CD8-positive, alpha-beta memory T cell (primary cell): ENCODE data around the gene CDS1. TPM values are rescaled to one million over a fixed set of nuclear protein-coding genes. Genes with fewer than 3 reads are reported as not detected.

Experiments used
- CTCF ChIA-PET: fragments of 350-600 bp; sonication (Branson Sonifier 250); formaldehyde crosslinking; loops from one replicate; lab custom pipeline; 2021; ENCODE audit warnings: antibody characterized with exemption; lab: Charles Lee
- POLR2A ChIA-PET: fragments of 350-600 bp; sonication (Branson Sonifier 250); formaldehyde crosslinking; loops from one replicate; lab custom pipeline; 2021; ENCODE audit warnings: antibody characterized with exemption; lab: Charles Lee
- DNase-seq, 5 donors: peaks; one replicate each; pipeline versions ENCODE4 v3.0.0 to v3.0.0-alpha.2; 2020 to 2022; ENCODE audit warnings: mixed read lengths in 1 of 5
- H3K27ac ChIP-seq: one replicate; pipeline ENCODE4 v1.7.0; 2013; ENCODE audit warnings: low read depth, mild to moderate bottlenecking, low read length, moderate library complexity
- H3K27me3 ChIP-seq: 2 replicates; pipeline ENCODE4 v1.7.0; 2013; ENCODE audit warnings: low read length, mild to moderate bottlenecking; ENCODE audit not compliant: insufficient read depth, poor library complexity, severe bottlenecking
- H3K36me3 ChIP-seq: 2 replicates; pipeline ENCODE4 v1.7.0; 2013; ENCODE audit warnings: mild to moderate bottlenecking, low read length, moderate library complexity; ENCODE audit not compliant: insufficient read depth
- H3K4me1 ChIP-seq: 2 replicates; pipeline ENCODE4 v1.7.0; 2013; ENCODE audit warnings: mild to moderate bottlenecking, low read length, moderate library complexity; ENCODE audit not compliant: insufficient read depth
- H3K4me3 ChIP-seq: 2 replicates; pipeline ENCODE4 v1.7.0; 2013; ENCODE audit warnings: mild to moderate bottlenecking, low read length
- H3K9me3 ChIP-seq: 2 replicates; pipeline ENCODE4 v1.7.0; 2013; ENCODE audit warnings: mild to moderate bottlenecking, low read length
- H3K27ac Mint-ChIP-seq, 8 donors: one replicate each; pipeline ENCODE4 v1.8.0; 2020 to 2021; ENCODE audit warnings: mixed read lengths in 8 of 8, mild to moderate bottlenecking in 6 of 8, inconsistent platforms in 3 of 8, moderate library complexity in 3 of 8
- H3K27me3 Mint-ChIP-seq, 2 donors: one replicate each; pipeline ENCODE4 v1.8.0; 2020 to 2021; ENCODE audit warnings: mixed read lengths in 2 of 2, mild to moderate bottlenecking in 1 of 2, moderate library complexity in 1 of 2
- H3K36me3 Mint-ChIP-seq, 3 donors: one replicate each; pipeline ENCODE4 v1.8.0; 2020 to 2021; ENCODE audit warnings: mixed read lengths in 3 of 3, inconsistent platforms in 1 of 3, mild to moderate bottlenecking in 1 of 3
- H3K4me1 Mint-ChIP-seq, 3 donors: one replicate each; pipeline ENCODE4 v1.8.0; 2020 to 2021; ENCODE audit warnings: mixed read lengths in 3 of 3, inconsistent platforms in 1 of 3, mild to moderate bottlenecking in 1 of 3
- H3K4me3 Mint-ChIP-seq, 7 donors: one replicate each; pipeline ENCODE4 v1.8.0; 2020 to 2021; ENCODE audit warnings: mixed read lengths in 7 of 7, mild to moderate bottlenecking in 6 of 7, moderate library complexity in 4 of 7, inconsistent platforms in 2 of 7
- H3K9me3 Mint-ChIP-seq, 5 donors: one replicate each; pipeline ENCODE4 v1.8.0; 2020 to 2022; ENCODE audit warnings: mixed read lengths in 5 of 5, mild to moderate bottlenecking in 3 of 5, moderate library complexity in 2 of 5, inconsistent platforms in 1 of 5
- polyA plus RNA-seq: library from polyadenylated mRNA; unstranded; fragments of 300-500 nt; fragmentation: Illumina TruSeq; gene quantifications from one replicate; pipeline ENCODE4 v1.2.3, GENCODE V29; 2021
- total RNA-seq, 2 experiments: library from RNA; stranded (reverse); gene quantifications; one replicate each; pipeline ENCODE4 v1.2.3, GENCODE V29; 2021

The CDS1 gene
- total and polyA plus RNA-seq, 3 experiments from 2014 or later, result 0.20 to 0.44 (median 0.28) TPM

DNA sequence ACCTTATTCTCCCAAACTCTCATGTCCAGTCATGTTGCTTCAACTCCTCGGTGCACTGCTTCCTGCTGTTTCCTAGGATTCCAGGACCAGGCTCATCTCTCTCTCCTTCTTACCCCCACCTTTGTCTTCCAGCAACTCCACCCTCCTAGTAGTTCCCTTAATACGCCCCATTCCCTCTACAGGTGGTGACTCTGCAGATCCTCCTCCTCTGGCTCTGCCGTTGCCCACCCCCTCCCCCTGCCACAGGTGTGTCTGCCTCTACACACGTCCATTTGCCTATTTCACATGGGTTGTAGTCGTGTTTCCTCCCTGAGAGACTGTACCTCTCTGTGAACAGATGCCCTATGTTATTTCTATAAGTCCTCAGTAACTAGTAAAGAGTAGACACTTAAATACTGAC, 32.4 kb downstream of the CDS1 start:
- no peak for DNase-seq
- no peaks in the 10 kb centered on the region for H3K36me3 ChIP-seq
- Mint-ChIP-seq H3K9me3 (peaks cover 0 to 4% (median 0%) of the 10 kb centered on the region in 5 donors), H3K27ac (peak overlapping the region in 1 of 8 donors; percentile 62), H3K4me3 (no peak overlapping the region), H3K4me1 (no peaks in the 10 kb centered on the region), H3K36me3 (no peaks in the 10 kb centered on the region), H3K27me3 (no peaks in the 10 kb centered on the region)
- no peak overlapping the region for H3K4me3 ChIP-seq
- ChIA-PET CTCF (no interaction called here), POLR2A (no interaction called here)
- no peak overlapping the region for H3K27ac ChIP-seq
- no peaks in the 10 kb centered on the region for H3K27me3 ChIP-seq
- no peaks in the 10 kb centered on the region for H3K9me3 ChIP-seq
- no peaks in the 10 kb centered on the region for H3K4me1 ChIP-seq

DNA sequence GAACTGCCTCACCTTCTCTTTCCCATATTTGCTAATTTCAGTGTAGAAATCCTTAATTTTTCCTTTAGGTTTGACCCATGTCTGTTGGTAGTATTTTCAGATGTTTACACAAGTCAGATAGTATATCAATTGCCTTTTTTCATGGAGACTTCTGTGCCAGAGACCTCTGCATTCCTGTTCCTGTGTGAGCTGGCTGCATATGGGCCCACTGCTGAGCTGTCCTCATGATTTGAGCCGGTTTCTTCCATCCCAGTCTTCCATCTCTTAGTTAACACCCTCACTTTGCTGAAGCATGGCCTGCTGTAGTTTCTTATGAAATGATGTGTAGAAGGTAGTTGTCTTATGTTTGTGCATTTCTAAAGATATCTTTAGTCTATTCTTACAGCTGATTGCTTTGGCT, 40.0 kb downstream of the CDS1 start:
- Histone ChIP-seq H3K27me3 (no peaks in the 10 kb centered on the region), H3K4me1 (no peaks in the 10 kb centered on the region), H3K27ac (no peak overlapping the region), H3K36me3 (no peaks in the 10 kb centered on the region), H3K9me3 (no peaks in the 10 kb centered on the region), H3K4me3 (no peak overlapping the region)
- ChIA-PET POLR2A (no interaction called here), CTCF (no interaction called here)
- Mint-ChIP-seq H3K4me1 (no peaks in the 10 kb centered on the region), H3K4me3 (no peak overlapping the region), H3K36me3 (no peaks in the 10 kb centered on the region), H3K27me3 (no peaks in the 10 kb centered on the region), H3K9me3 (peaks cover 0 to 4% (median 0%) of the 10 kb centered on the region in 5 donors), H3K27ac (no peak overlapping the region)
- no peak for DNase-seq

DNA sequence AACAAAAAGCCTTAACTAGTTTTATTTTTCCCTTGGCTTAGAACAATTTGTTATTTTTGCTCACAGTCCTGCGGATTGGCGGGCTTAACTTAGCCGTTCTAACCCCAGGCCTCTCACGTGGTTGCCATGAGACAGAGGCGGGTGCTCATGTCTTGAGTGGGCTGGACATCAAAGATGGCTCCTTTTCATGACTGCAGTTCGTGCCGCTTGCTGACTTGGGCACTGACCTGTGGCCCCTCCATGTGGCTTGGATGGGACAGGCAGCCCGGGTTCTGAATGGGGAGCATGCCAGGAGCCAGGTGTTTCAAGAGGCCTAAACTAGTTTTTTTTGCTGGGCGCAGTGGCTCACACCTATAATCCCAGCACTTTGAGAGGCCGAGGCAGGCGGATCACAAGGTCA, 40.7 kb downstream of the CDS1 start:
- CTCF ChIA-PET, result no interaction called here
- no peaks in the 10 kb centered on the region for H3K9me3 Mint-ChIP-seq
- H3K4me1 ChIP-seq, result no peaks in the 10 kb centered on the region
- H3K27ac Mint-ChIP-seq, result no peak overlapping the region
- H3K4me3 Mint-ChIP-seq, result no peak overlapping the region
- no peaks in the 10 kb centered on the region for H3K27me3 ChIP-seq
- no peaks in the 10 kb centered on the region for H3K27me3 Mint-ChIP-seq
- H3K36me3 ChIP-seq, result no peaks in the 10 kb centered on the region
- no peaks in the 10 kb centered on the region for H3K36me3 Mint-ChIP-seq
- H3K9me3 ChIP-seq, result no peaks in the 10 kb centered on the region
- POLR2A ChIA-PET, result no interaction called here
- H3K4me1 Mint-ChIP-seq, result no peaks in the 10 kb centered on the region
- H3K4me3 ChIP-seq, result no peak overlapping the region
- H3K27ac ChIP-seq, result no peak overlapping the region
- no peak for DNase-seq

DNA sequence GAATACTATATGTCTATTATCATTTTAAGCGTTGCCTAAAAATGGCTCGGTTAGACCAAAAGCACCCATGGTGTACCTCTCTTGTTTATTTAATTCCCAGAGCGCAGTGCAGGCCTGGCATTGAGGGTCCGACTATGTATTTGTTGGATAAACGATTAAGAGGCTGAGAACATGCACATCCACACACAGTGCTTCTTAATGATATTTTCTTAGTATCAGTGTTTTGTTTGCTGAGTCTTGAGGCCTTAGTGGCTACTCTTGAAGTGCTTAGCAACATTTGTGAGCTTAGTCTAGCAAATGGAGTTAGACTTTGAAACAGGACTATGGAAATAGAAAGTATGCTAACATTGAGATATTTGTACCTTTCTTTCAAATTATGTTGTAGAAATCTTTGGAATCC, 43.7 kb downstream of the CDS1 start:
- Mint-ChIP-seq H3K36me3 (no peaks in the 10 kb centered on the region), H3K27ac (no peak overlapping the region), H3K9me3 (peaks cover 0 to 2% (median 0%) of the 10 kb centered on the region in 5 donors), H3K4me1 (no peaks in the 10 kb centered on the region), H3K27me3 (peaks cover 0 to under 1% of the 10 kb centered on the region in 2 donors), H3K4me3 (no peak overlapping the region)
- no peak for DNase-seq
- Histone ChIP-seq H3K27ac (no peak overlapping the region), H3K27me3 (no peaks in the 10 kb centered on the region), H3K9me3 (no peaks in the 10 kb centered on the region), H3K36me3 (no peaks in the 10 kb centered on the region), H3K4me1 (no peaks in the 10 kb centered on the region), H3K4me3 (no peak overlapping the region)
- ChIA-PET POLR2A (no interaction called here), CTCF (no interaction called here)

DNA sequence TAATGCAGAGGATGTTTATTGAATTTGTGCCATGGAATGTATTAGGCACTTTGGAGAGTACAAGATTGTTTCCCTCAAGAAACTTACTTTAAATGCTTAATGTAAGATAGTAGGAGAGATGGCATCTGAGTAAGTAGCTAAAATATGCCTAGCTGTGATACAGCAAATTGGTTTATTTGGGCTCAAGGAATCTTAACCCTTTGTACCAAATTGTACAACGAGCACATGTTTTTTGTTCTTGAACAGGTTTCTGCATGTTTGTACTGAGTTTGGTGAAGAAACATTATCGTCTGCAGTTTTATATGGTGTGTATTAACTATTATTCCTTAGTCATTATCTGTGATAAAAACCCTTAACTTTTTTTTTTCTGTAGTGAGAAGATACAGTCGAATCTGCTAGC, 48.6 kb downstream of the CDS1 start:
- Mint-ChIP-seq H3K4me1 (no peaks in the 10 kb centered on the region), H3K4me3 (no peak overlapping the region), H3K27ac (no peak overlapping the region), H3K36me3 (peaks cover 0 to 4% (median 1%) of the 10 kb centered on the region in 3 donors), H3K27me3 (peaks cover 0 to 2% of the 10 kb centered on the region in 2 donors), H3K9me3 (peaks cover 0 to 7% (median 0%) of the 10 kb centered on the region in 5 donors)
- ChIA-PET CTCF (no interaction called here), POLR2A (no interaction called here)
- no peaks in the 10 kb centered on the region for H3K36me3 ChIP-seq
- no peaks in the 10 kb centered on the region for H3K27me3 ChIP-seq
- H3K9me3 ChIP-seq, result no peaks in the 10 kb centered on the region
- H3K27ac ChIP-seq, result no peak overlapping the region
- no peak for DNase-seq
- no peak overlapping the region for H3K4me3 ChIP-seq
- H3K4me1 ChIP-seq, result no peaks in the 10 kb centered on the region

DNA sequence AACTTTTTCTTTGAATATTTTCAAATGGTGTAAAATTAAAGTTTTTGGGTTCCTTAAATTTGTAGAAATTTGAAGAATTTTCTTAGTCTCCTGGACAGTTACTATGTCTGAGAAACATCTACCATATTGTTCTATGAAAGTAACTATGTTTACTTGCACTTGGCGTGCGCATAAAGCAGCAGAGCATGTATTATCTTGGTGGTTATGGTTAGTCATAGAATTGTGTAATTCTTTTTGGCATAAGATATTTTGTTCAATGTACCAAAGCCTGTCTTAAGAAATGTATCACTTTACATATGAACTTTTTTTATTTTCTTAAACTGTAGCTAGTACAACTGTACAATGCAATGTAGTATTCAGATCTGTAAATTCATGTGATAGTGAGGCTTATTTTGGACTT, 49.2 kb downstream of the CDS1 start:
- H3K4me1 ChIP-seq, result no peaks in the 10 kb centered on the region
- POLR2A ChIA-PET, result no interaction called here
- no peaks in the 10 kb centered on the region for H3K36me3 ChIP-seq

DNA sequence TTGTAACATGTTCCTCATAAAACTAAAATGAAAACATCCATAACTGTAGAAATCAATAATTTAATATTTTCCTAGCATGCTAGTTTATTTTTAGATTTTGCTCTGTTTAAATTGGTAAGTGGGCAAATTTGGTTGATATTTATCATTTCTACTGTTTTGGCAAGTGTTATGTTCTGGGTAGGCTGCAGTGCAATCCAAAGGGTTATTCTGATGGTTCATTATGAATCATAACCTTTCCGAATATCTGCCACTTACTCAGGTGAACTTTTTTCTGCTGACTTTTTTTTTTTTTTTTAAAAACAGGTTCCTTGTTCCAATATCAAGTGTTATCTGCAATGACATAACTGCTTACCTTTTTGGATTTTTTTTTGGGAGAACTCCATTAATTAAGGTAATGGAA, 52.0 kb downstream of the CDS1 start:
- Histone ChIP-seq H3K4me1 (no peaks in the 10 kb centered on the region), H3K36me3 (no peaks in the 10 kb centered on the region), H3K9me3 (no peaks in the 10 kb centered on the region), H3K4me3 (no peak overlapping the region), H3K27ac (no peak overlapping the region), H3K27me3 (no peaks in the 10 kb centered on the region)
- peaks cover 0 to 7% (median 0%) of the 10 kb centered on the region in 5 donors for H3K9me3 Mint-ChIP-seq
- H3K27me3 Mint-ChIP-seq, result peaks cover 0 to 2% of the 10 kb centered on the region in 2 donors
- H3K4me1 Mint-ChIP-seq, result no peaks in the 10 kb centered on the region
- no peak overlapping the region for H3K4me3 Mint-ChIP-seq
- CTCF ChIA-PET, result no interaction called here
- H3K27ac Mint-ChIP-seq, result no peak overlapping the region
- DNase-seq, result no peak
- POLR2A ChIA-PET, result no interaction called here
- H3K36me3 Mint-ChIP-seq, result peaks cover 0 to 4% (median 1%) of the 10 kb centered on the region in 3 donors

More for the DNA sequence above, 49.2 kb downstream of the CDS1 start:
- H3K27me3 ChIP-seq, result no peaks in the 10 kb centered on the region
- H3K27ac ChIP-seq, result no peak overlapping the region
- H3K27ac Mint-ChIP-seq, result no peak overlapping the region
- no peak overlapping the region for H3K4me3 ChIP-seq
- H3K27me3 Mint-ChIP-seq, result peaks cover 0 to 2% of the 10 kb centered on the region in 2 donors
- no peaks in the 10 kb centered on the region for H3K9me3 ChIP-seq
- no peaks in the 10 kb centered on the region for H3K4me1 Mint-ChIP-seq
- peaks cover 0 to 7% (median 0%) of the 10 kb centered on the region in 5 donors for H3K9me3 Mint-ChIP-seq
- H3K36me3 Mint-ChIP-seq, result peaks cover 0 to 4% (median 1%) of the 10 kb centered on the region in 3 donors
- no peak overlapping the region for H3K4me3 Mint-ChIP-seq
- no peak for DNase-seq
- CTCF ChIA-PET, result no interaction called here

DNA sequence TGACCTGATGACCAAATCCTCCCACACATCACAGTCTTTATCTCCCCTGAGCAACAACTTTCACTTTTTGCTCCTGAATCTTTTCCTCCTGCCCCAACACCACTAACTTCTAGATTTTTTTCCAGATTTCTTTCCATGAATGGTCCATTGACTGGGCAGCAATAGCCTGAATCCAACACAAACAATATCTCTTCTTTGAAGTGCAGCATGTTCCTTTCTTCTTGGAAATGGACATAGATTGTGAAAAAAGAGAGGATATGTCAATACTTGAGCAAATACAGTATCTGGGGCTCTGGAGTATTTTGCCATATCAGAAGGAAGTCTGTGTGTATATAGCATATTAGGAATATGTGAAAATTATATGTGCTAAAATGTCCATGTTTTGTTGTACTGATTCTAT, 55.2 kb downstream of the CDS1 start:
- POLR2A ChIA-PET, result no interaction called here
- Histone ChIP-seq H3K27ac (no peak overlapping the region), H3K4me1 (no peaks in the 10 kb centered on the region), H3K4me3 (no peak overlapping the region), H3K36me3 (no peaks in the 10 kb centered on the region), H3K9me3 (no peaks in the 10 kb centered on the region), H3K27me3 (no peaks in the 10 kb centered on the region)
- CTCF ChIA-PET, result no interaction called here
- Mint-ChIP-seq H3K36me3 (peaks cover 0 to 4% (median 1%) of the 10 kb centered on the region in 3 donors), H3K9me3 (peaks cover 0 to 4% (median 0%) of the 10 kb centered on the region in 5 donors), H3K27me3 (no peaks in the 10 kb centered on the region), H3K4me1 (no peaks in the 10 kb centered on the region), H3K27ac (no peak overlapping the region), H3K4me3 (no peak overlapping the region)
- no peak for DNase-seq

DNA sequence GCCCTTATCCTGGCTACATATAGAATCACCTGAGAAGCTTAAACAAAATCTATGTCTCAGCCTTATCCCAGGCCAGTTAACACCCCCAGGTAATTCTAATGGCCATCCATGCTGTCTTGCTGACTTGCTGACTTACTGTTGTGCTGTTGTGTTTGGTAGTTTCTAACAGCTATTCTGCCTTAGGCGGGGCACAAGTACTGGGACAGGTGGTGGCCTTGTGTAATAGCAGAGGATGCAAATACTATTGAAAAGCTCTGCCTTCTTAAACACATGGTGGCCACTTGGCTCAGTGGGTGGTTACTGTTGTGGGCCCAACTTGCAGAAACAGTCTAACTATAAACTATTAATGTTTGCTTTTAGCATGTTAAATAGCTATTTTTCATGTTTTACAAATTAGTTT, 56.2 kb downstream of the CDS1 start:
- H3K27ac ChIP-seq, result no peak overlapping the region
- no peaks in the 10 kb centered on the region for H3K36me3 ChIP-seq
- no peak overlapping the region for H3K4me3 ChIP-seq
- no peaks in the 10 kb centered on the region for H3K4me1 ChIP-seq
- Mint-ChIP-seq H3K36me3 (peaks cover 0 to 4% (median 1%) of the 10 kb centered on the region in 3 donors), H3K27me3 (no peaks in the 10 kb centered on the region), H3K27ac (no peak overlapping the region), H3K4me3 (no peak overlapping the region), H3K9me3 (peaks cover 0 to 4% (median 0%) of the 10 kb centered on the region in 5 donors), H3K4me1 (no peaks in the 10 kb centered on the region)
- no peaks in the 10 kb centered on the region for H3K9me3 ChIP-seq
- DNase-seq, result no peak
- ChIA-PET CTCF (no interaction called here), POLR2A (no interaction called here)
- H3K27me3 ChIP-seq, result no peaks in the 10 kb centered on the region
